Lung (tissue), 12 donors: Measurements from ENCODE around the gene LUM. TPM values are rescaled to one million over a fixed set of nuclear protein-coding genes. Genes with fewer than 3 reads are reported as not detected.
A peak's percentile ranks its signal among the peaks of the same experiment; 100 is the strongest.

Experiments used
- ATAC-seq: fragments of 200-7000 bp; cut with Tn5 transposase; one replicate; pipeline ENCODE4 v1.9.1; 2020; ENCODE audit warnings: moderate number of reproducible peaks; ENCODE audit not compliant: insufficient read depth, low FRiP score
- DNase-seq, 3 donors: peaks; one replicate each; pipeline ENCODE4 v3.0.0-alpha.2; 2013 to 2017
- H3K27ac ChIP-seq, 2 donors: one replicate each; pipeline ENCODE4 v1.5.1; 2013; ENCODE audit warnings: mild to moderate bottlenecking in 2 of 2, moderate library complexity in 2 of 2, control low read depth in 1 of 2, inconsistent platforms in 1 of 2, low read depth in 1 of 2, low read length in 1 of 2
- H3K27me3 ChIP-seq, 3 donors: one replicate each; pipeline ENCODE4 v1.5.1; 2013; ENCODE audit warnings: low read length in 2 of 3; ENCODE audit not compliant: control insufficient read depth in 3 of 3, insufficient read depth in 3 of 3
- H3K36me3 ChIP-seq, 4 donors: one replicate each; pipeline ENCODE4 v1.5.1; 2013; ENCODE audit warnings: low read length in 4 of 4, mild to moderate bottlenecking in 1 of 4, moderate library complexity in 1 of 4; ENCODE audit not compliant: control insufficient read depth in 4 of 4, insufficient read depth in 4 of 4
- H3K4me1 ChIP-seq, 5 donors: one replicate each; pipeline ENCODE4 v1.5.1; 2013; ENCODE audit warnings: low read length in 5 of 5, mild to moderate bottlenecking in 2 of 5, moderate library complexity in 1 of 5; ENCODE audit not compliant: control insufficient read depth in 5 of 5, insufficient read depth in 5 of 5
- H3K4me3 ChIP-seq: one replicate; pipeline ENCODE4 v1.5.1; 2013; ENCODE audit warnings: mild to moderate bottlenecking, control low read depth, moderate library complexity
- H3K9ac ChIP-seq, 2 donors: one replicate each; pipeline ENCODE4 v1.5.1; 2013; ENCODE audit warnings: low read length in 2 of 2, control low read depth in 1 of 2; ENCODE audit not compliant: insufficient read depth in 1 of 2
- H3K9me3 ChIP-seq, 4 donors: one replicate each; pipeline ENCODE4 v1.5.1; 2013; ENCODE audit warnings: low read length in 3 of 4, mild to moderate bottlenecking in 1 of 4, moderate library complexity in 1 of 4; ENCODE audit not compliant: control insufficient read depth in 4 of 4, insufficient read depth in 3 of 4
- CTCF ChIP-seq: IDR thresholded peaks from 2 replicates; pipeline ENCODE4 v1.5.1; 2012; ENCODE audit warnings: mild to moderate bottlenecking; ENCODE audit errors: control extremely low read depth, extremely low read depth
- WGBS, 2 donors: extraction: QIAGEN DNeasy Blood & Tissue Kit; methylation state at CpG; one replicate each; pipeline ENCODE4 v1.1.7; 2013; 5-methylcytosine and 5-hydroxymethylcytosine counted together
- polyA plus RNA-seq, 2 donors: library from polyadenylated mRNA; stranded (reverse); fragments of 200-250 nt; gene quantifications; one replicate each; pipeline ENCODE4 v1.2.1, GENCODE V29; 2013
- total RNA-seq, 2 donors: library from RNA; depleted of rRNA in 1 of 2; stranded (reverse); fragments of >200 nt in 1 of 2; gene quantifications; one replicate each; pipeline ENCODE4 v1.2.1, GENCODE V29; 2014 to 2021
- donor health status: control.
- donor health status: control.
- donor health status: Bipolar disorder and iron deficiency.
- donor health status: healthy.
- donor health status: DM: yes; HTN: yes; CAD: no.

Gene LUM
- total and polyA plus RNA-seq, 4 donors = 74.5 to 593 (median 218) TPM

GRCh38 chr12:91140026-91140931, 29.0 kb upstream of the LUM start:
- Histone ChIP-seq H3K27me3 (no peaks in the 10 kb centered on the region), H3K9me3 (no peaks in the 10 kb centered on the region), H3K27ac (no peak overlapping the region), H3K36me3 (peaks cover 0 to 18% (median 8%) of the 10 kb centered on the region in 4 donors), H3K4me1 (peaks cover 0 to 55% (median 5%) of the 10 kb centered on the region in 5 donors), H3K4me3 (no peak overlapping the region), H3K9ac (peak overlapping the region in 1 of 2 donors; percentile 1)
- 81 to 82% methylated on average over 1 of the region's 1 CpG for WGBS, 2 donors
- DNase-seq (peak; percentile 68 to 98 (median 98)), ATAC-seq (peak; percentile 32)
- no peak for TF ChIP-seq CTCF

GRCh38 chr12:91139286-91139685, 28.0 kb upstream of the LUM start:
- H3K27ac ChIP-seq = no peak overlapping the region
- no peaks in the 10 kb centered on the region for H3K27me3 ChIP-seq
- H3K9me3 ChIP-seq = no peaks in the 10 kb centered on the region
- H3K4me3 ChIP-seq = no peak overlapping the region
- DNase-seq (peak in 2 of 3 donors; percentile 60 to 66), ATAC-seq (no peak)
- H3K9ac ChIP-seq = peak overlapping the region in 1 of 2 donors; percentile 1
- WGBS, 2 donors = 52 to 69% methylated on average over 2 of the region's 2 CpGs
- peaks cover 0 to 55% (median 5%) of the 10 kb centered on the region in 5 donors for H3K4me1 ChIP-seq
- peaks cover 0 to 8% (median 3%) of the 10 kb centered on the region in 4 donors for H3K36me3 ChIP-seq
- no peak for TF ChIP-seq CTCF

- TF ChIP-seq CTCF = no peak
- H3K36me3 ChIP-seq = peaks cover 0 to 3% (median 0%) of the 10 kb centered on the region in 4 donors
- H3K9ac ChIP-seq = peak overlapping the region in 1 of 2 donors; percentile 23
- 41 to 67% methylated on average over 1 of the region's 1 CpG for WGBS, 2 donors
- peak overlapping the region in 1 of 2 donors; percentile 70 for H3K27ac ChIP-seq
- no peak overlapping the region for H3K4me3 ChIP-seq
- ATAC-seq = no peak
- no peaks in the 10 kb centered on the region for H3K9me3 ChIP-seq
- peaks cover 0 to 55% (median 5%) of the 10 kb centered on the region in 5 donors for H3K4me1 ChIP-seq
- peak; percentile 26 to 73 (median 53) for DNase-seq
- H3K27me3 ChIP-seq = no peaks in the 10 kb centered on the region
These were observed 27.1 kb upstream of the LUM start for GRCh38 chr12:91138337-91138920.
